Measurements from ENCODE around the gene CD8B2. TPM values are rescaled to one million over a fixed set of nuclear protein-coding genes. Genes with fewer than 3 reads are reported as not detected.

Gene CD8B2
- total and polyA plus RNA-seq, 7 donors, result 0.01 TPM; not detected in 6

GRCh38 chr2:106561356-106561755 lies 74.2 kb downstream of the CD8B2 start:
- Histone ChIP-seq H3K27ac (peak overlapping the region; percentile 61), H3K9me3 (no peaks in the 10 kb centered on the region), H3K36me3 (ENCODE audit: insufficient read depth in 1 of 2, low read depth in 1 of 2) (no peaks in the 10 kb centered on the region), H3K27me3 (ENCODE audit: insufficient read depth in 3 of 3, low read length in 2 of 3) (peaks cover 0 to 2% (median 0%) of the 10 kb centered on the region in 3 donors), H3K4me1 (peaks cover 18% of the 10 kb centered on the region), H3K4me3 (no peak overlapping the region)
- 28 to 41% (median 30%) methylated on average over 8 of the region's 8 CpGs for WGBS, 3 donors
- TF ChIP-seq CTCF (IDR thresholded peaks at IDR 0.05), result no peak
- DNase-seq (peak; percentile 46 to 84), ATAC-seq (peak; percentile 94 to 98 (median 98))
- intact Hi-C loops (cut with DNase I), result no loop called here

- Histone ChIP-seq H3K27ac (peak overlapping the region; percentile 61), H3K4me1 (peaks cover 18% of the 10 kb centered on the region), H3K4me3 (no peak overlapping the region), H3K9me3 (no peaks in the 10 kb centered on the region), H3K27me3 (ENCODE audit: insufficient read depth in 3 of 3, low read length in 2 of 3) (peaks cover 0 to 2% (median 0%) of the 10 kb centered on the region in 3 donors), H3K36me3 (ENCODE audit: insufficient read depth in 1 of 2, low read depth in 1 of 2) (no peaks in the 10 kb centered on the region)
- peak in 3 of 4 donors; percentile 43 to 74 (median 61) for ATAC-seq
- no peak for TF ChIP-seq CTCF (IDR thresholded peaks at IDR 0.05)
- WGBS, 3 donors, result 31 to 43% (median 36%) methylated on average over 4 of the region's 4 CpGs
- intact Hi-C loops (cut with DNase I), result no loop called here
- no peak for DNase-seq
These were observed 74.6 kb downstream of the CD8B2 start for GRCh38 chr2:106561803-106562202.

- DNase-seq, result no peak
- Histone ChIP-seq H3K9me3 (no peaks in the 10 kb centered on the region), H3K4me3 (no peak overlapping the region), H3K27ac (peak overlapping the region; percentile 61), H3K36me3 (ENCODE audit: insufficient read depth in 1 of 2, low read depth in 1 of 2) (no peaks in the 10 kb centered on the region), H3K4me1 (peaks cover 18% of the 10 kb centered on the region), H3K27me3 (ENCODE audit: insufficient read depth in 3 of 3, low read length in 2 of 3) (peaks cover 0 to 2% (median 0%) of the 10 kb centered on the region in 3 donors)
- intact Hi-C loops (cut with DNase I), result no loop called here
- TF ChIP-seq CTCF (IDR thresholded peaks at IDR 0.05), result no peak
- peak in 1 of 4 donors; percentile 32 for ATAC-seq
- WGBS, 3 donors, result 24 to 46% (median 34%) methylated on average over 9 of the region's 9 CpGs
These were observed 75.4 kb downstream of the CD8B2 start for GRCh38 chr2:106562268-106563186.

- no peak for TF ChIP-seq CTCF (IDR thresholded peaks at IDR 0.05)
- Histone ChIP-seq H3K27me3 (ENCODE audit: insufficient read depth in 3 of 3, low read length in 2 of 3) (peaks cover 0 to 2% (median 0%) of the 10 kb centered on the region in 3 donors), H3K4me3 (no peak overlapping the region), H3K36me3 (ENCODE audit: insufficient read depth in 1 of 2, low read depth in 1 of 2) (no peaks in the 10 kb centered on the region), H3K27ac (no peak overlapping the region), H3K4me1 (peaks cover 18% of the 10 kb centered on the region), H3K9me3 (no peaks in the 10 kb centered on the region)
- intact Hi-C loops (cut with DNase I), result no loop called here
- 87 to 97% (median 94%) methylated on average over 2 of the region's 2 CpGs for WGBS, 3 donors
- DNase-seq (no peak), ATAC-seq (no peak)
These were observed 76.0 kb downstream of the CD8B2 start for GRCh38 chr2:106563195-106563594.
